ENCODE data around the gene SDF2L1.
"Not testable (repeated sequence)": the region's sequence is repeated elsewhere in the genome, so short reads cannot be mapped to it uniquely, and the experiment has no call there.

SDF2L1 gene

DNA sequence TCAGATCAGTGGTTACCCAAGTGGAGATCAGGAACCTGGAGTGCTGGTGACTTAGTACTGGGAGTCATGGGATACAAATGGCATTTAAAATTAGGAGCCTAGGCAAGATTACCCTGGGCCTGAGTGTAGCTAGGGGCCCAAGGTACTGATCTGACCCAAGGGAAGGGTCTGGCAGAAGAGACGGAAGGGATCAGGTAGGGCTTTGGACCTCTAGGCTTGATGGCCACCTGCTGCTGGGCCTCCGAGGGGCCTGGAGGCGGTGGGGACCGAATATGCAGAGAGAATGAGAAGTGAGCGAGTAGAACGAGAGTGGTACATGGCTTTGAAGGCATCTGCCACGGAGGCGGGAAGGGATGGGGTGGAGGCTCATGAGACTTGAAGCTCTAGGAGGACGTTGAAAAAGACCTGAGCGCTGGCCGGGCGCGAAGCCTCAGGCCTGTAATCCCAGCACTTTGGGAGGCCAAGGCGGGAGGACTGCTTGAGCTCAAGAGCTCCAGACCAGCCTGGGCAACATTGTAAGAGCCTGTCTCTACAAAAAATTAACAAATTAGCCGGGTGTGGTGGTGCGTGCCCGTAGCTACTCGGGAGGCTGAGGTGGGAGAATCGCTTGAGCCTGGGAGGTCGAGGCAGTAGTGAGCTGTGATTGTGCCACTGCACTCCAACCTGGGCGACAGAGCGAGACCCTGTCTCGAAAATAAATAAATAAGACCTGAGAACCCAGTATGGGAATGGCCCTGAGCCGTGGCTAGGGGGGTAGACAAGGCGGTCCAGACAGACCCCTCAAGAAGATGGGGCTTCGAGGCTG lies 23.1 kb downstream of the SDF2L1 start:
- DNase-seq: no peak

GRCh38 chr22:21666786-21667185 lies 24.7 kb downstream of the SDF2L1 start:
- no peak for DNase-seq

DNA sequence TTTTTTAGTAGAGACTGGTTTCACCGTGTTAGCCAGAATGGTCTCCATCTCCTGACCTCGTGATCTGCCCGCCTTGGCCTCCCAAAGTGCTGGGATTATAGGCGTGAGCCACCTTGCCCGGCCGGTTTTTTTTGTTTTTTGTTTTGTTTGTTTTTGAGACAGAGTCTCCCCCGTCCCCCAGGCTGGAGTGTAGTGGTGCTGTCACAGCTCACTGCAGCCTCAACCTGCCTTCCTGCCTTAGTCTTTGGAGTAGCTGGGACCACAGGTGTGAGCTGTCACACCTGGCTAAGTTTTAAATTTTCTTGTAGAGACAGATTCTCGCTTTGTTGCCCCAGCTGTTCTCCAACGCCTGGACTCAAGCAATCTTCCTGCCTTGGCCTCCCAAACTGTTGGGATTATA lies 26.9 kb downstream of the SDF2L1 start:
- no peak for DNase-seq

DNA sequence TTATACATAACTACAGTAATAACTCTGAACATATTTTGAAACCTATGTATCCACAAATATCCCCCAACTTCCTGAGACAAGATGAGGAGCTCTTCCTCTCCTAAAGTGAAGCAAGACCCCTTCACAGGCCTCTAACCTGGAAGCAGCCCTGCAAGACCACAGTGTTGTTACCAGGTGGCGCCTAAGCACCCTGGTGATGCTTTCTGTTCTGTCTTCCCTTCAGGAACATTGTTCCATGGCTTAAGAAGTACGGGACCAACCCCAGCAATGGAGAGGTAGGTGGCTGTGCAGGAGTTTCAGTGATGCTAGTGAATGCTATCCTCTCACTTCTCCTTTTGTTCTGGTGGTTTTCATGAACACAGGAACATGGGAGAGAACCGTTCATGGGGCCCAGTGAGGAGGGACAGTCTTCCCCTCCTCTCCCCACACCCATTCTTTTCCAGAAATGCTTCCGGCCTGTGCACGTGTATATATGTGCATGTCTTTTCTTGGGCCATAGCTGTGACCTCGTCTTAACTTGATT lies 30.1 kb downstream of the SDF2L1 start:
- no peak for DNase-seq

DNA sequence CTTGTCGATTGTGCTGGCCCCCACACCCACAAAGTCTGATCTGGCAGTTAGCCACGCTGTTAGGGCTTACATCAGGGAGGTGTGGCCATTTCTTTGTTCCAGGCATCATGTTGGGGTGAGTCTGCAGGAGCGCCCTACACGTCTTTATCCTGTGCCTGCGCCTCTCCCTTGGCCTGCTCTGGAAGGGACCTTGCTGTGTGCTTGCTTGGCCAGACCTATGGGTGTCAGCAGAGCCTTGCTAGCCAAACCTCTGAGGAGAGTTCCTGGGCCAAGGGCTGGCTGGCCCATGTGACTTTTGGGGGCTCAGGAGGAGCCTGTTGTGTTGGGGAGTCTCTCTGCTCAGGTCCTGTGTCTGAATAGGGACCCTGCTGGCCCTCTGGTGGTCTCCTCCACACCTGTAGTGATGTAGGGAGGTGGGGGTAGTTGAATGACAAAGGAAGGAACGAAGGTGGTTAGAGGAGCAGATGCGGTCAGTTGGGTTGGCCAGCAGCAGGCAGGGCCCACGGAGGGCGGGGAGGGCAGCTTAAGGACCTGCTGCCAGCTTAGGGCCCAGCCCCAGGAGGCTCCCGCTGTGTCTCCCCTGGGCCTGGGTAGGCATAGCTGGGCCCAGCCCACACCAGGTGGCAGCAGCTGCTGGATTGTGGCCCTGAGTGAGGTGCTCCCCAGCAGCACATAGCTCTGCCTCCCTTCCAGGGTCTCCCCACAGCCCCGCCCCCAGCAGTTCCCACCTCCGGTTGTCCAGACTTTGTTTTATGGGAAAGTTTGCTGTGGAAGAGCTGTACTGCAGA lies 31.6 kb downstream of the SDF2L1 start:
- DNase-seq: no peak

- no peak for DNase-seq
These were observed 32.6 kb downstream of the SDF2L1 start for GRCh38 chr22:21674638-21675245.

GRCh38 chr22:21677606-21678443 lies 35.7 kb downstream of the SDF2L1 start:
- no peak for DNase-seq

DNA sequence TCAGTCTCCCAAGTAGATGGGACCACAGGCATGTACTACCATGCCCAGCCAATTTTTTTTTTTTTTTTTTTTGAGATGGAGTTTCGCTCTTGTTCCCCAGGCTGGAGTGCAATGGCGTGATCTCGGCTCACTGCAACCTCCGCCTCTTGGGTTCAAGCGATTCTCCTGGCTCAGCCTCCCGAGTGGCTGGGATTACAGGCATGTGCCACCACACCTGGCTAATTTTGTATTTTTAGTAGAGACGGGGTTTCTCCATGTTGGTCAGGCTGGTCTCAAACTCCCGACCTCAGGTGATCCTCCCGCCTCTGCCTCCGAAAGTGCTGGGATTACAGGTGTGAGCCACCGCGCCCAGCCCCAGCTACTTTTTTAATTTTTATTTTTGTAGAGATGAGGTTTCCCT lies 36.7 kb downstream of the SDF2L1 start:
- not testable (repeated sequence) for DNase-seq

GRCh38 chr22:21679383-21679782 lies 37.3 kb downstream of the SDF2L1 start:
- no peak for DNase-seq

DNA sequence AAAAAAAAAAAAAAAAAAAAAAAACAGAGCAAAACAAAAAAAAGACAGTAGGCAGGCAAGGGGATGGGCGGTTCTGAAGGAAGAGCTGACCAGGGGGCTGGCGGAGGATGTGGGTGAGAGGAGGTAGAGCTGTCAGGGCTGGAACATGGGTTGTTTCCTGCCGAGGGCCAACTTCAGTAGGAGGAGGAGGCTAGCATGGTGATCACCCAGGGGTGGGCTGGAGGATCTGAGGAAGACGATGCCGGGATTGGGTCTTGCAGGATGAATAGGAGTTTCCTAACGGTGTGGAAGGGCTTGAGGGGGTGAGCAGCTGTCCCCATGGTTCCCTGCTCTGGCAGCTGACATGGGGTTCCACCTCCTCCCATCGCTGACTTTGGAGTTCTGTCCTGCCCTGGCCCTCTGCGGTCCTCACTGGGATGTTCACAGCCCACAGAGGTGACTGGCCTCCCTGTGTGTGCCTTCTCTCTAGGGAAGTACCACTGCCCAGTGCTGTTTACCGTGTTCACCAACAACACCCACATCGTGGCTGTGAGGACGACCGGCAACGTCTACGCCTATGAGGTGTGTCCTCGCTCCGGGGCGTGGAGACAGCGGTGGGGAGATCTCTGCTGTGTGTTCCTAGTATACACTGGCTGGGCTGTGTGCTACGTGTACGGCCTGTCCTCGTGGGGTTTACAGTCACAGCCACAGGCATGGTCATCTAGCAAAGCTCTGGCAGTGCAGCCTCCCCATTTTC lies 38.9 kb downstream of the SDF2L1 start:
- DNase-seq: no peak

DNA sequence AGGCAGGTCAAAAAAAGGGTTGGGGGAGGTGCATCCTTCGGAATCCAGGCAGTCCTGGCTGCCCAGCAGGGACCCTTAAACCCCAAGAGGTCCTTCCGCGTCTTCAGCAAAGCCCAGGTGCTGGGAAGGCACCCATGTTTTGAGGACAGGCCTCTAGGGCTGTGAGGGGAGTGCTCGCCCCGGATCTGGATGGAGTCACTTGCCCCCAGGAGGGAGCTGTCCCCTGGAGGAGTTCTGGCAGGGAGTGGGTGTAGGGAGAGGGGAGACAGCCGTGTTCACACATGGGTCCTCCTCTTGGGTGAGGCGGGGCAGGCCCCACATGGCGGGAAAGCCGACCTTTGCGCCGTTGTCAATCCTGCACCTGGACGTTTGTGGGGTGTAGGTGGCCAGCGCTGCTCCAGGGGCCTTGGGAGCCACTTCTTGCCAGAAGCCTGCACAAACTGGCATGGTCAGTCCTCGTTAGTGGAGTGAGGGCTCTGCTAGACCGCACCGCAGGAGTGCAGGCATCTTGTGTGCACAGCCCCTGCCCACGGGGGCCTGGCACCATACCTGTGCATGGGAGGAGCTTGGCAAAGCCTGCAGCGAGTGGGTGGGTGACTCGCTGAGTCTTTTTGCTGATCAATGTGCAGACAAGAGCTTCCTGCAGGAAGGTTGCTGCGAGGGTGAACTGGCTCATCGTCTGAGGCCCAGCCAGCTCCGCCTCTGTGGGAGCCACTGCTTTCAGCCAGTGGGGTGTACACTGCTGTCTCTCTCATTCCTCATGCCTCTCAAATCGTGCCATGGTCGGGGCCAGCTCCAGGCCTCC lies 39.7 kb downstream of the SDF2L1 start:
- no peak for DNase-seq

DNA sequence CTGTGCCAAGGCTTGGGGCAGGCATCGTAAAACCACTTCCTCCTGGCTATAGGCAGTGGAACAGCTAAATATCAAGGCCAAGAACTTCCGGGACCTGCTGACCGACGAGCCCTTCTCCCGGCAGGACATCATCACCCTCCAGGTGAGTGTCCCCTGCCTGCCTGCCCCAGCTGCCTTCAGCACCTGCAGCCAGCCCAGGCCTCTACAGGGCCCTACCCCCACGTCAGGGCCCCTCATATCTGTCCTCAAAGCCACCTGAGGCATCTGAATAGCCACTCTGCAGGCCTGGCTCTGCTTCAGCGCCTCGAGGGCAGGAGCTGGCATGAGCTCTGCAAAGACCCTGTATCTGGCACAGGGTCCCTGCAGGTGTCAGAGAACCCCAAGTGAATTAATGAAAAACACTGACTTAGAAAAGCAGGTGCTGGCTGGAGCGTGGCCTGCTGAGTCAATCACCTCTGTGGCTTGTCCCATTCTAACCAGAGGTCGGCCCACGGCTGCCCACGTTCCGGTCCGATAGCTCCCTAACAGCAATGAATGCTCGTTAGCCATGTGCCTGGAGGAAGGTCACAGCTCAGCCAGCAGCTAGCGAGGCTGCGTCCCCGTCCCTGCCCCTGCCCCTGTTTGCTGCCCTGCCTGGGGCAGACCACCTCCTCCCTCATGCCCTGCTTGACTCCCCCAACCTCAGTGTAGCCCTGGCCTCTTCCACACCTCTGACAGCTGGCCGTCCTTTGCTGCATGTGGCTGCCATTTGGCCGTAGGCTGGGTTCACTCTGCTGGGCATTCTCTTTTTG lies 40.5 kb downstream of the SDF2L1 start:
- no peak for DNase-seq

DNA sequence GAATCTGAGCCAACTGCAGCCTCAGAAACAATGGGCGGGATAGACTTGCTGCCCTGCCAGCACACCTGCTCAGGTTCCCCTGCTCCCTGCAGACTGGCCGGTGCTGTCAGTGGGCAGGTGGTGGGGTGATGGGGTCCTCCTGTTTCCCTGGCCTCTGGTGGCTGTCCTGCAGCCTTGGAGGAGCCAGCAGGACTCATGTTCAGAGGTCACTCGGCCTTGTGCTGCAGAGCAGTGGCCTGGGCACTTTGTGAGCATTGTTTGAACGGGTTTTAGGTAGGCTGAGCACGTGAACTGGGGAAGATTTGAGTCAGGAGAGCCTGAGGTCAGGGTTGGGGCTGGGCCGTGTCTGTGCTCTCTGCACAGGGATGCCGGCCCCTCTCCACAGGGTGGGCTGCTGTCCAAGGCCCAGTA lies 41.3 kb downstream of the SDF2L1 start:
- DNase-seq: no peak

DNA sequence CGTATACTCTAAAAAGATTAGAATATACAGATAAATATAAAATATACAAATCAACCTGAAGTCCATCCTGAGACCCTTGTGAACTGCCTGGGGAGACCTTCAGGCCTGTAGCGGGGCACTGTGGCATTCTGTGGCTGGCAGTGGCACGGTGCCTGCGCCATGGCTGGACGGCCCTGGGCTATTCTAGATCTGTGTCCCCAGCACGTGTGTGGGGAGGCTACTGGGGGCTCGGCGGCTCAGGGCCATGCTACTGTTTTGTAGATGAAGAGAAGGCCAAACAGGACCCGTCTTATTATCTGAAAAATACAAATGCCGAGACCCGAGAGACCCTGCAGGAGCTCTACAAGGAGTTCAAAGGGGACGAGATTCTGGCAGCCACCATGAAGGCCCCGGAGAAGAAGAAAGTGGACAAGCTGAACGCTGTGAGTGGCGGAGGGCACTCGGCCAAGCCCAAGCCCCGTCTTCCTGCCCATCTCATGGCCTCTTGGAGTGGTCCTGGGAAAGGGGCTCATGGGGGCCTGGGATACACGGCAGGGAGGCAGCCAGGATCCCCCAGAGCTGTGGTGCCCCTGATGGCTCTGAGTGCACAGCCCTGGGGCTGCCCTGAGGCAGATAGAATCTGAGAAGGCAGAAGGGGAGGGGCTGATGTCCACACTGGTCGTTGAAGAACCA lies 42.5 kb downstream of the SDF2L1 start:
- DNase-seq: no peak

DNA sequence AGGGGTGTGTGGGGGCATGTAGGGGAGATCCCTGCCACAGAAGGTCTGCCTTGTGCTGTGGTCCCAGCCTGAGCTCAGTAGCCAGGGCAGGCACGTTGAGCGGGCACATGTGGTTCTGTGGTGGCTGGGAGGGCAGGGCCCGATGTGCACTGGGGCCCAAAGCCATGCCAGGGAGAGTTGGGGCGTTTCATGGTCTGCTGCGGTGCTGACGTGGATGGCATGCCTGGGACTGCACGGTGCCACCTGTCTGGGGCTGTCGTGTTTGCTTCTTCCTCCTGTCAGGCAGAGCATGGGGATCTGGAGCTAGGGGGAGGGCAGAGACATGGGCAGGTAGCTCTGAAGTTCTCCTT lies 43.0 kb downstream of the SDF2L1 start:
- DNase-seq: no peak

DNA sequence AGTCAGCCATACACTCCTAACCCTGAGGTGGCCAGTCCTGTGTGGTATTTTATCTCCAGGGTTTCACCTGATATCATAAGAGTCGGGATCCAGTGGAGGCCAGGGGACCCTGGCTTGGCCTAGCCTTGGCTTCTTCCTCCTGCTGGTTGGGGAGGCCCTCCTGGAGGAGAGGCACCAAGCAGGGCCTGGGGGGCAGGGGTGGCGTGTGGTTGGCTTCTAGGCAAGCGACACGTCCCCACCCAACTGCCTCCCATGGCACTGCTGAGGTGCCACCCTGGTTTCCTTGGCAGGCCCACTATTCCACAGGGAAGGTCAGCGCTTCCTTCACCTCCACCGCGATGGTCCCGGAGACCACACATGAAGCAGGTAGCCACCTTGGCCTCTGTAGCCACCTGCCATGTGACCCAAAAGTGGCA lies 44.1 kb downstream of the SDF2L1 start:
- DNase-seq: no peak

DNA sequence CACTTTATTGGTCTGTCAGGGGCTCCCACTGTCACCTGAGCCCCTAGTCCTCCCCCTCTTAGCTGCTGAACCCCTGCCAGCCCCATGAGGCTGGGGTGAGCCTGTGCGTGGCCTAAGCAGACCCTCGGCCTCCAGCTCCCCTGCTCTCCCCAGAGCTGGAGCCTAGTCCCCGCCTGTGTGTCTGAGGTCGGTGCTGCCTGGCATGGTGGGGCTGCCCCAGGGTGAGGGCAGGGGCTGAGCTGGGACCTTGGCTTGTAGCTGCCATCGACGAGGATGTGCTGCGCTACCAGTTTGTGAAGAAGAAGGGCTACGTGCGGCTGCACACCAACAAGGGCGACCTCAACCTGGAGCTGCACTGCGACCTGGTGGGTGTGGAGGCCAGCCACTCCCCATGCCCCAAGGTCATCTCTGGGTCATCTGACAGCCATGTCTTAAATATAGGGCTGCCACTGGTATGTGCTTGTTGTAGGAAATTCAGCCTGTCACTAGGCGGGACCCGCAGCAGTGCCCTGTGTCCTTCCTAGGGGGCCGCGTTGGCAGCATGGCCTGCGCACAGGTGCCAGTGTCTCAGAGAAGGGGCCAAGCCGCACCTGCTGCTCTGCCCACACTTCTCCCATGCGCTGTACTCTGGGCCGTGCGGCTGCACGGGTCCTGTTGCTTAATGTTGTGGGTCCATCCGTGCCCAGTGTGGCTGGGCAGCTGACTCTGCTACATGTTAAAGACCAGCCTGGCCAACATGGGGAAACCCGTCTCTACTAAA lies 44.7 kb downstream of the SDF2L1 start:
- DNase-seq: no peak

DNA sequence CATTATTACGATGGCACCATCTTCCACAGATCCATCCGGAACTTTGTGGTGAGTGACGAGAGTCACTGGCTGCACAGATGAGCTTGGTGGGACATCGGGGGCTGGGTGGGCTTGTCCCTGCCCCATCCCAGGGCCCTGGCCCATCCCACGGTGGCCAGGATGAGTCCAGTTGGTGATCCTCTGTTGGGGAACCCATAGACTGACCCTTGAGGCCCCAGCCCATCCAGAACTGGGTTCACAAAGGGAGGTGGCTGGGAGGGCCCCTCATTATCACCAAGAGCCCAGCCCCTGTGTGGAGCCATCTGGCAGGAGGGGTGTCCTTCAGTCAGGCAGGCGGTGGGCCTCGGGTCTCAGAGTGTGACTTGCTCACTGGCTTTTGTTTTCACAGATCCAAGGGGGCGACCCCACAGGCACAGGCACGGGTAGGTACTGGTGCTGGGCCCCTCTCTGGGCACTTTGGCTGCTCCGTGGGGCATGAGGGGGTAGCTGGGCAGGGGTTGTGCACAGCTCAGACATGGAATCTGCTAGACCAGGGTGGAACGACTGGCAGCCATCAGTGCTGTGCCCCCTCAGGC lies 45.7 kb downstream of the SDF2L1 start:
- DNase-seq: no peak

- DNase-seq: no peak
These were observed 46.2 kb downstream of the SDF2L1 start for GRCh38 chr22:21688341-21688705.

Data from activated CD4-positive, alpha-beta T cell treated with anti-CD3 and anti-CD28 coated beads, Interleukin-2, amount 50 U/mL, for 4 hours (primary cell).